Activated T-helper 2 cell treated with anti-CD3 and anti-CD28 coated beads, Interferon-gamma antibody, Interleukin-2, Interleukin-4, amounts not matched to agents 10 μg/mL and 5 μg/mL and 100 μg/mL, durations not matched to agents 14 hours and 24 hours and 36 hours (primary cell): Measurements from ENCODE around the gene IFNAR1. TPM values are rescaled to one million over a fixed set of nuclear protein-coding genes. Genes with fewer than 3 reads are reported as not detected.

Source experiments
- DNase-seq: peaks from one replicate; pipeline ENCODE4 v3.0.0; 2021; ENCODE audit warnings: low spot score
- H3K27ac Mint-ChIP-seq: one replicate; pipeline ENCODE4 v1.8.0; 2021; ENCODE audit warnings: mixed read lengths
- H3K27me3 Mint-ChIP-seq: one replicate; pipeline ENCODE4 v1.8.0; 2021; ENCODE audit warnings: low read depth, mixed read lengths
- H3K36me3 Mint-ChIP-seq: one replicate; pipeline ENCODE4 v1.8.0; 2021; ENCODE audit warnings: low read depth, mixed read lengths
- H3K4me1 Mint-ChIP-seq: one replicate; pipeline ENCODE4 v1.8.0; 2021; ENCODE audit warnings: low read depth, mixed read lengths
- H3K4me3 Mint-ChIP-seq: one replicate; pipeline ENCODE4 v1.8.0; 2021; ENCODE audit warnings: low read depth, mild to moderate bottlenecking, moderate library complexity, mixed read lengths
- H3K9me3 Mint-ChIP-seq: one replicate; pipeline ENCODE4 v1.8.0; 2021; ENCODE audit warnings: mixed read lengths
- intact Hi-C: fragments of 100-400 bp; cut with micrococcal nuclease; formaldehyde crosslinking; loops from one replicate; pipeline ENCODE4 v1.15.1; 2023
- total RNA-seq: library from RNA; stranded (reverse); gene quantifications from 2 replicates; pipeline ENCODE4 v1.2.3, GENCODE V29; 2022

The IFNAR1 gene
- total RNA-seq, 1 donor from 2014 or later: 26.8 TPM

DNA sequence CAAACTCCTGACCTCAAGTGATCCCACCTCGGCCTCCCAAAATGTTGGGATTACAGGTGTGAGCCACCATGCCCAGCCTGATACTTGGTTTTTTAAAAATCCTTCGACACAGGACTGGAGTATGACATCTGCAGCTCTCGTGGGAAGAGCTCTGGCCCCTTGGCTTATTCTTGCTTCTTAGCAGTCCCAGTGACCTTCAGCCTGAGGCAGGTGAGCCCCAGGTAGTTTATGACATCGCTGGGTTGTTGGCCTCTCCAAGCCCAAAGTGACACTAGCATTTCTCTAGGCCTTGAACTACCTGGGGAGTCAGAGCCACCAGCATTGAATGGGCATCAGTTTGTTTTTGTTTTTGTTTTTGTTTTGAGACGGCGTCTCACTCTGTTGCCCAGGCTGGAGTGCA lies 62.5 kb downstream of the IFNAR1 start:
- Mint-ChIP-seq H3K4me3 (no peak overlapping the region), H3K36me3 (no peaks in the 10 kb centered on the region), H3K9me3 (no peaks in the 10 kb centered on the region), H3K4me1 (peaks cover 25% of the 10 kb centered on the region), H3K27me3 (peaks cover 38% of the 10 kb centered on the region), H3K27ac (no peak overlapping the region)
- intact Hi-C loops: loop anchor here (10.0 kb wide), 2 partner anchors 218 to 258 kb away; partner anchors contain the start of genes CRYZL1 and ITSN1
- no peak for DNase-seq

DNA sequence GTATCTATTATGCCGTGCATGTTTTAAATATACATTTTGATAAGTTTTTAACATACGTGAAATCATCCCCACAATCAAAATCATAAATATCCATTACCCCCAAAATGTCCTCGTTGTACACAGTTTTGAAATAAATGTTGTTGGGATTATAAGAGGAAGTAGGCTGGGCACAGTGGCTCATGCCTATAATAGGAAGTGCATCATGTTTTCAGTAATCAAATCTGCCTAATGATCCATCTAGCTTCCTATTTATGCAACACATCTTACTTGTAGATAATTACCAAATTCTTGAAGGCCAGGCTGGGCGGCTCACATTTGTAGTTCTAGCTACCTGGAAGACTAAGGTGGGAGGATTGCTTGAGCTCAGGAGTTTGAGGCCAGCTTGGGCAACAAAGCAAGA lies 63.4 kb downstream of the IFNAR1 start:
- no peak for DNase-seq
- peaks cover 43% of the 10 kb centered on the region for H3K27me3 Mint-ChIP-seq
- intact Hi-C loops: loop anchor here (10.0 kb wide), 2 partner anchors 217 to 257 kb away; partner anchors contain the start of genes CRYZL1 and ITSN1

DNA sequence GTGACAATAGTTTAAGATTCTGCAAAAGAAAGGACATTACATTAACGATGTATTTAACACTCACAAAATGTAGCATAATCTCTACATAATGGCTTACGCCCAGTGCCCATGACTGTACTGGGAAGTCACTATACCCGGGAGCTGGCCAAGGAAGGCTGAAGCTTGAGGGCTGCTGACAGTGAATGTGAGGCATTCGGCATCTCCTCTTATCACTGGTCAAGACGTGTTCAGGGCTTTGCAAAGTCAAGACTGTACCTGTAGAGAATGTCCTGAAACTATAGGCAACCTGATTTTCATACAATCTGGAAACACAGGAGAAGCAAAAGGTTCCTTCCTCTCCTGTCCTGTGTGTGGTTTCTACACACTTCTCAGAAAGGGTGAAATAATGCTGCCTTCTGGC lies 65.7 kb downstream of the IFNAR1 start:
- Mint-ChIP-seq H3K27ac (no peak overlapping the region), H3K36me3 (no peaks in the 10 kb centered on the region), H3K4me1 (peaks cover 1% of the 10 kb centered on the region), H3K4me3 (no peak overlapping the region), H3K9me3 (no peaks in the 10 kb centered on the region), H3K27me3 (peaks cover 45% of the 10 kb centered on the region)
- no peak for DNase-seq
- intact Hi-C loops: no loop called here

More for the DNA sequence above, 63.4 kb downstream of the IFNAR1 start:
- Mint-ChIP-seq H3K4me3 (no peak overlapping the region), H3K4me1 (peaks cover 16% of the 10 kb centered on the region), H3K36me3 (no peaks in the 10 kb centered on the region), H3K27ac (no peak overlapping the region), H3K9me3 (no peaks in the 10 kb centered on the region)

- Mint-ChIP-seq H3K36me3 (no peaks in the 10 kb centered on the region), H3K4me1 (no peaks in the 10 kb centered on the region), H3K27me3 (peaks cover 39% of the 10 kb centered on the region), H3K4me3 (no peak overlapping the region), H3K27ac (no peak overlapping the region), H3K9me3 (no peaks in the 10 kb centered on the region)
- DNase-seq: no peak
- intact Hi-C loops: no loop called here
These were observed 66.9 kb downstream of the IFNAR1 start for GRCh38 chr21:33391656-33392055.

GRCh38 chr21:33392284-33392985 lies 67.7 kb downstream of the IFNAR1 start:
- no peak for DNase-seq
- intact Hi-C loops: no loop called here
- peaks cover 37% of the 10 kb centered on the region for H3K27me3 Mint-ChIP-seq
- no peak overlapping the region for H3K4me3 Mint-ChIP-seq
- H3K36me3 Mint-ChIP-seq: no peaks in the 10 kb centered on the region
- no peak overlapping the region for H3K27ac Mint-ChIP-seq
- no peaks in the 10 kb centered on the region for H3K4me1 Mint-ChIP-seq
- H3K9me3 Mint-ChIP-seq: no peaks in the 10 kb centered on the region

DNA sequence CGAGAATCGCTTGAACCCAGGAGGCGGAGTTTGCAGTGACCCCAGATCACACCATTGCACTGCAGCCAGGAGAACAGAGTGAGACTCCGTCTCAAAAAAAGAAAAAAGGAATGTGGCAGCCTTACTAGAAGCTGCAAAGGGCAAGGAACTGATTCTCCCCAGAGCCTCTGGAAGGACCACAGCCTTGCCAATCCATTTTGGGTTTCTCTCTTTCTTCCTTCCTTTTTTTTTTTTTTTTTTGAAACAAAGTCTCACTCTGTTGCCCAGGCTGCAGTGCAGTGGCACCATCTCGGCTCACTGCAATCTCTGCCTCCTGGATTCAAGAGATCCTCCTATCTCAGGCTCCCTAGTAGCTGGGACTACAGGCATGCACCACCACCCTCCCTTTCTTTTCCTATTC lies 68.6 kb downstream of the IFNAR1 start:
- Mint-ChIP-seq H3K4me1 (no peaks in the 10 kb centered on the region), H3K27ac (no peak overlapping the region), H3K36me3 (no peaks in the 10 kb centered on the region), H3K9me3 (no peaks in the 10 kb centered on the region), H3K4me3 (no peak overlapping the region), H3K27me3 (peaks cover 34% of the 10 kb centered on the region)
- intact Hi-C loops: no loop called here
- DNase-seq: no peak

- Mint-ChIP-seq H3K27ac (no peak overlapping the region), H3K9me3 (no peaks in the 10 kb centered on the region), H3K36me3 (no peaks in the 10 kb centered on the region), H3K4me3 (no peak overlapping the region), H3K27me3 (peaks cover 30% of the 10 kb centered on the region), H3K4me1 (no peaks in the 10 kb centered on the region)
- intact Hi-C loops: no loop called here
- DNase-seq: no peak
These were observed 69.5 kb downstream of the IFNAR1 start for GRCh38 chr21:33394260-33394659.

DNA sequence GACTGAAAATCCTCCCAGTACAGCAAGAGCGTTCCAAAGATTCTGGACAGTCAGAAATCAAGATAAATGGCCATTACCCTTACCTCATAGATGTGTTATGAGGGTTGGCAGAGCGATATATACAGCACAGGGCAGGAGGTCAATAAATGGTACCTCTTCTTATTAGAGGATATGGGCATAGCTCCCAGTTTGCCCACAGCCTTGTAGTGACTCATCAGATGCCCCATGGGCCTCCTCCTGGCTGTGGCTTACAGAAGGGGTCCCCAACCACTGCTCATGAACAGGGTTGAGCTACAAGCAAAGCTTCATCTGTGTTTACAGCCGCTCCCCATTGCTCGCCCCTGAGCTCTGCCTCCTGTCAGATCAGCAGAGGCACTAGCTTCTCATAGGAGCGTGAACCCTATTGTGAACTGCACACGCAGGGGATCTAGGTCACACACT lies 71.1 kb downstream of the IFNAR1 start:
- peaks cover 6% of the 10 kb centered on the region for H3K4me1 Mint-ChIP-seq
- H3K36me3 Mint-ChIP-seq: no peaks in the 10 kb centered on the region
- no peak overlapping the region for H3K27ac Mint-ChIP-seq
- H3K4me3 Mint-ChIP-seq: no peak overlapping the region
- intact Hi-C loops: no loop called here
- DNase-seq: no peak
- peaks cover 17% of the 10 kb centered on the region for H3K27me3 Mint-ChIP-seq
- H3K9me3 Mint-ChIP-seq: no peaks in the 10 kb centered on the region

- peaks cover 18% of the 10 kb centered on the region for H3K27me3 Mint-ChIP-seq
- H3K36me3 Mint-ChIP-seq: no peaks in the 10 kb centered on the region
- intact Hi-C loops: no loop called here
These were observed 71.7 kb downstream of the IFNAR1 start for GRCh38 chr21:33396436-33396835.

DNA sequence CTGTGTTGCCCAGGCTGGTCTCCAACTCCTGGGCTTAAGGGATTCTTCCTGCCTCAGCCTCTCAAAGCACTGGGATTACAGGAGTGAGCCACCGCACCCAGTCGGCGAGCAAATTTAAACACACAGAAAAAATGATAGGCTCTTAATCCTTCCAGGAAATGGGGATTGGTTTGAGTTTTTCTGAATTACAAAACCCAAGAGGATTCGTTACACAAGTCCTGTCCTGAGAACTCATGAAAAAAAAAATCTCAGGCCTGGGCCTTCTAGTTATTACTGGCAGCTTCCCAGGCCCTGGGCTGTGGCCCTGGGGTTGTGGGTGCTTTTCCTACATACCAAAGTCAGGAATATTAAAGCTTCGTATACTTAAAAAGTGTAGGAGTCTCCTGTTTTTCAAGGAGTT lies 72.2 kb downstream of the IFNAR1 start:
- H3K27ac Mint-ChIP-seq: no peak overlapping the region
- H3K9me3 Mint-ChIP-seq: no peaks in the 10 kb centered on the region
- H3K4me3 Mint-ChIP-seq: no peak overlapping the region
- H3K27me3 Mint-ChIP-seq: peaks cover 18% of the 10 kb centered on the region
- H3K36me3 Mint-ChIP-seq: no peaks in the 10 kb centered on the region
- no peak for DNase-seq
- intact Hi-C loops: no loop called here
- peaks cover 7% of the 10 kb centered on the region for H3K4me1 Mint-ChIP-seq

More at GRCh38 chr21:33396436-33396835, 71.7 kb downstream of the IFNAR1 start:
- H3K9me3 Mint-ChIP-seq: no peaks in the 10 kb centered on the region
- no peak overlapping the region for H3K27ac Mint-ChIP-seq
- H3K4me1 Mint-ChIP-seq: peaks cover 7% of the 10 kb centered on the region
- H3K4me3 Mint-ChIP-seq: no peak overlapping the region
- no peak for DNase-seq

GRCh38 chr21:33397717-33398116 lies 72.9 kb downstream of the IFNAR1 start:
- Mint-ChIP-seq H3K4me3 (no peak overlapping the region), H3K36me3 (no peaks in the 10 kb centered on the region), H3K4me1 (peaks cover 7% of the 10 kb centered on the region), H3K27ac (no peak overlapping the region), H3K27me3 (peaks cover 13% of the 10 kb centered on the region), H3K9me3 (no peaks in the 10 kb centered on the region)
- intact Hi-C loops: no loop called here
- no peak for DNase-seq

DNA sequence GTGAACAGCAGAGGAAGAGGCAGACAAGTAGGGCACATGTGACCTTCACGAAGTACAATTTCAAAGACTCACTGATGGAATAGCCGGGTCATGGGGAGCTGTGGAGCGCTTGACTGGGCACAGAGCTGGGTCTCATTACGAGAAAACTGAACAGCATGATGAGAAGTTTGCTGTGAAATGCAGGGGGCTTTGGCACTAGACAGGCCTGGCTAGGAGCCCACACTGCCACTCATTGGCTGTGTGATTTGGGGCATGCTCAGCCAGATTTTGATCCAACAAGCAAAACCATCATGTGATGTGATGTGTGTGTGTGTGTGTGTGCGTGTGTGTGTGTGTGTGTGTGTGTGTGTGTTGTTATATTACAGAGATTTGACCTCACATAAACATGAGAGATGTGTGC lies 73.6 kb downstream of the IFNAR1 start:
- H3K27ac Mint-ChIP-seq: no peak overlapping the region
- no peaks in the 10 kb centered on the region for H3K9me3 Mint-ChIP-seq
- peaks cover 11% of the 10 kb centered on the region for H3K27me3 Mint-ChIP-seq
- no peaks in the 10 kb centered on the region for H3K36me3 Mint-ChIP-seq
- intact Hi-C loops: no loop called here
- no peak overlapping the region for H3K4me3 Mint-ChIP-seq
- no peak for DNase-seq
- peaks cover 7% of the 10 kb centered on the region for H3K4me1 Mint-ChIP-seq

DNA sequence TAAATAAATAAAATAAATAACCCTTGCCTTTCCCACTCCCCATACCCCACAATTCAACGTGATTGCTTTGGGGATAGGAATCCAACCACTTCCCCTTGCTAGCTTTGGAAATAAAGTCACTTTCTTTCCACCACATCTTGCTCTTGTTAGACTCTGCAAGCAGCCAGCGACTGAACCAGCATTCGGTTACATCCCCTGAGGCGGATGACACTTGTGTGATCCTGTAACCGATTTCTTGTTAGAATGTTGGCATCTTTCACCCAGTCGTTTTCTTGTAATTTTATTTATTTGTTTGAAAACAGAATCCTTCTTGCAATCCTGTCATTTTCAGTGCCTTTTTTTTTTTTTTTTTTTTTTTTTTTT lies 76.8 kb downstream of the IFNAR1 start:
- Mint-ChIP-seq H3K4me3 (no peak overlapping the region), H3K9me3 (no peaks in the 10 kb centered on the region), H3K27me3 (peaks cover 8% of the 10 kb centered on the region), H3K27ac (no peak overlapping the region), H3K4me1 (peaks cover 30% of the 10 kb centered on the region), H3K36me3 (peaks cover 15% of the 10 kb centered on the region)
- intact Hi-C loops: no loop called here
- DNase-seq: no peak
